Astrocyte (in vitro differentiated cells and primary cell): ENCODE results near the gene TAF4.

Experiments used
- CTCF ChIP-seq: IDR thresholded peaks from 2 replicates; pipeline ENCODE4 v1.5.1; 2011; ENCODE audit warnings: low read depth, mild to moderate bottlenecking, inconsistent platforms, low read length, moderate library complexity; ENCODE audit not compliant: insufficient read depth
- EZH2 ChIP-seq: IDR thresholded peaks from 2 replicates; pipeline ENCODE4 v1.6.1; 2012; ENCODE audit warnings: mild to moderate bottlenecking, low read length, inconsistent platforms; ENCODE audit not compliant: insufficient read depth

GRCh38 chr20:61937963-61938838 is 127.5 kb downstream of the TAF4 start:
- TF ChIP-seq CTCF (no peak), EZH2 (no peak)
